Measurements from ENCODE around the gene RNU2-63P.
"Not testable (repeated sequence)": the region's sequence is repeated elsewhere in the genome, so short reads cannot be mapped to it uniquely, and the experiment has no call there.

The RNU2-63P gene

GRCh38 chr2:88027697-88028389, 11.5 kb upstream of the RNU2-63P start:
- no peak for DNase-seq

GRCh38 chr2:88024509-88024908, 8.2 kb upstream of the RNU2-63P start:
- no peak for DNase-seq

DNA sequence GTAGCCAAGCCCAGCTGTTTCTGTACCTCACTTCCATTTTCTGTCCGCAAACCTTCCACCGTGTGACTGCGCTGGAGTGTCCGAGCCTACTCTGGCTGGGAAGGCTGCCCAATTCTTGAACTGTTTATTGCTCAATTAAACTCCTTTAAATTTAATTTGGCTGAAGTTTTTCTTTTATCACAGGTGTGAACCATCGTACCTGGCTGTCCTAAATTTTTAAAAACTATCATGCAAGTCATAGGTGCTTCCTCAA, 6.2 kb upstream of the RNU2-63P start:
- no peak for DNase-seq

- no peak for DNase-seq
Observed at GRCh38 chr2:88019985-88020384, 3.6 kb upstream of the RNU2-63P start.

- DNase-seq = no peak
Observed at GRCh38 chr2:88018909-88019308, 2.6 kb upstream of the RNU2-63P start.

DNA sequence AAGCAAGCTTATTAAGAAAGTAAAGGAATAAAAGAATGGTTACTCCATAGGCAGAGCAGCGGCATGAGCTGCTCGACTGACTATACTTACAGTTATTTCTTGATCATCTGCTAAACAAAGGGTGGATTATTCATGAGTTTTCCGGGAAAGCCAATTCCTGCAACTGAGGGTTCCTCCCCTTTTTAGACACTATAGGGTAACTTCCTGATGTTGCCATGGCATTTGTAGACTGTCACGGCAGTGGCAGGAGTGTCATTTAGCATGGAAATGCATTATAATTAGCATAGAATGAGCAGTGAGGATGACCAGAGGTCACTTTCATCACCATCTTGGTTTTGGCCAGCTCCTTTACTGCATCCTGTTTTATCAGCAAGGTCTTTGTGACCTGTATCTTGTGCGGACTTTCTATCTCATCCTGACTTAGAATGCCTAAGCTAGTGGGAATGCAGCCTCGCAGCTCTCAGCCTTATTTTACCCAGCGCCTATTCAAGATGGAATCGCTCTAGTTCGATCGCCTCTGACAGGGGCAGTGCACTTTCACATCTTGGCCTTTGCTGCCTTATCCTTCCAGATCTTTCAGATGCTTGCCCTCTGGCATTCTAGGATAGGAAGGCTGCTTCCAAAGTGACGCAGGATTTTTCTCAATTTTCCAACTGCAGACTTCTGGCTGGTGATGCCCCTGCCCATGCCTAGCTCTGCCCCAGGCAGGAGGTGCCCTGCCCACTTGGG, 1.9 kb upstream of the RNU2-63P start:
- not testable (repeated sequence) for DNase-seq

- not testable (repeated sequence) for DNase-seq
Observed at GRCh38 chr2:88017780-88018038, 1.4 kb upstream of the RNU2-63P start.

GRCh38 chr2:88016960-88017779, 823 bp upstream of the RNU2-63P start:
- DNase-seq = peak in 2 of 3 experiments; percentile 79 to 86

DNA sequence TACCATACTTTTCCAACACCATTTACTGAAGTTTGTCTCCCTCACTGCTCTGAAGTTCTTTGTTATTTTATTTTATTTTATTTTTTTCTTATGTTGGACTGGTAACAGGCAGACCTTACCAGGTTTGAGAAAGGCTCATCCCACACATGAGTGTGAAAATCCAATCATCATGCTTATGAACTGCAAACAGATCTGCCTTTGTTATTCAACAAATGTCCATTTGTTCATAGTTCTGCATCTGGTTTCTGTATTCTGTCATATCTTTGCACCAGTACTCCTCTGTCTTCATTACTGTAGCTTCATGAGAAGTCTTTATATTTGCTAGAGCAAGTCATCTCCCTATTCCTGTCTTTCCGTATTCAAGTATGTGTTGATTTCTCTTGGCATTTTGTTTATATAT, 5.3 kb downstream of the RNU2-63P start:
- no peak for DNase-seq

DNA sequence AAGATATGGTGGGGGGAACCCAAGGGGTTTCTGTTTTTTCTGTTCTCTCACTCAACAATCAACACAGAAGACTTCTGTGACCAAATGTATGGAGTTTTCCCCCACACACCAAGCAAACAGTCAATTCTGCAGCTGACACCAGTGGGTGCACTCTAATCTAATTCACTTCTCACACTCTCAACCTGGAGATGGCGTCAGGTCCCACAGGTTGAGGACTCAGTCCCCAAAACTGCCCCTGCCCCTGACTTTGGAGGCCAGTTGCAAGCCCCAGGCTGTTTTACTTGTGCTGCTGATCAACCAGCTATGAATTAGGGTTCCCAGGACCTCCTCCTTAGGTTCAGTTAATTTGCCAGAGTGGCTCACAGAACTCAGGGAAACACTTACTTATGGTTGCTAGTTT, 6.2 kb downstream of the RNU2-63P start:
- no peak for DNase-seq

DNA sequence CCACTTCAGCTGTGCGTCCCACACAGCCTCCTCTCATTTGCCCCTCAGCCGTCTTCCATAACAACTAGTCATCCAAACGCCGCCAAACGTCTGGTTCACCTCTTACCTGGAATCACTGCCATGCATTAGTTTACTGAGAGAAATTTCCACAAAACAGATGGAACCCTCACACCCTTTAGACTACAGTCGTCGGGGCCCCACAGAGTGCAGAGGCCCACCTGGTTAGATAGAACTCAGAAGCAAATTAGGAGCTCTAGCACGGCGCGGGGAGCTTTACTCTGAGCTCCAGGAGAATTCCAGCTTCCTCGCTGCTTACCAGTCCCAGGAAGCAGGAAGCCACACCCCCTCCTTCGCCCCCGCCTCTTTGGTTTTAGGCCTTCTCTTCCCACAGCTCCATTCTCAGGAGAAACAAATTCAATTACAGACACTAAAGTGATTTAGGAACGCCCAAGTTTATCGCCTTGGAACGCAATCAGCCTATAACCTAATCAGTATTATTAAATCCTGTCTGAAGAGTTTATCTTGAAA, 9.4 kb downstream of the RNU2-63P start:
- DNase-seq = no peak

GRCh38 chr2:88005776-88006175, 10.6 kb downstream of the RNU2-63P start:
- no peak for DNase-seq

DNA sequence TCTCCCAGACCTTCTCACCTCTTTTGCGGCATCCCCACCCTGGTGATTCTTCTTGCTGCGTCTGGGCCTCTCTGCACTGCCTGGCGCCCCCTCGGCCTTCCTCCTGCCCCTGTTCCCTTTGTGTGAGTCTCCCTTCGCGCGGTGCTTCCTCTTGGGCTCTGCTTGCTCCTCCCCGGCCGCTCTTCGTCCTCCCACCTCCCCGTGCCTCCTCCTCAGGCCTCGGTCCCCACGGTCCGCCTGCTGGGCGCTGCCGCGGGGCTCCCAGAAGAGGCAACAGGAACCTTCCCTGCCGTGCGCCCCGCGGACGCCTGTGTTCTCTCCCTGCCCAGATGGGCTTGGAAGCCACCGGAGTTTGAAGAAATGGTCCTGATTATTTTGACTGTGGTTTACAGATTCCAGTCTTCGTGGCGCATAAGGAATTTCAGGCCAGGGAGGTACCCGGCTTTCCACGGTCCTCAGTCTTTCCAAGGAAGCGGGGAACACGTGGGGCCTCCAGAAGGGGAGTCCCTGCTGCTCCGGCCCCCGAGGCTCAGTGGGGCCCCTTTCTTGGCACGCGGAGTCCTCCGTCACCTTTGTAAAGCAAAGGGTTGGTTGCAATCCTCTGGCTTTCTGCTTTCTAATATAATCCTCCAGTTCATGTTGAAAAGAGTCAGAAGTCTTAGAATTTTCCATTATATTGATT, 13.1 kb downstream of the RNU2-63P start:
- DNase-seq = no peak

DNA sequence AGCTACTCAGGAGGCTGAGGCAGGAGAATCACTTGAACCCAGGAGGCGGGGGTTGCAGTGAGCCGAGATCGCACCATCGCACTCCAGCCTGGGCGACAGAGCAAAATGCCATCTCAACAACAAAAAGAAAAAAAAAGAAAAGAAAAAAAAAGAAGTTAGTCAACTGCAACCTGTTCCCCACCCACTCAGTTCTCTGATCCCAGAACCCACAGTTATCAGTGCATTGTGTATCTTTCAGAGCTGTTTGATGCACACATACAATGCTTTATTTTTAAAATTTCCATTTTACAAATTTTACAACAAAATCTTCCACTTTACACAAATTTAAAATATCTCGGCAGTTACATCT, 14.0 kb downstream of the RNU2-63P start:
- no peak for DNase-seq

GRCh38 chr2:88000474-88000873, 15.9 kb downstream of the RNU2-63P start:
- DNase-seq = not testable (repeated sequence)

- DNase-seq = no peak
Observed at GRCh38 chr2:87996570-87996969, 19.8 kb downstream of the RNU2-63P start.

DNA sequence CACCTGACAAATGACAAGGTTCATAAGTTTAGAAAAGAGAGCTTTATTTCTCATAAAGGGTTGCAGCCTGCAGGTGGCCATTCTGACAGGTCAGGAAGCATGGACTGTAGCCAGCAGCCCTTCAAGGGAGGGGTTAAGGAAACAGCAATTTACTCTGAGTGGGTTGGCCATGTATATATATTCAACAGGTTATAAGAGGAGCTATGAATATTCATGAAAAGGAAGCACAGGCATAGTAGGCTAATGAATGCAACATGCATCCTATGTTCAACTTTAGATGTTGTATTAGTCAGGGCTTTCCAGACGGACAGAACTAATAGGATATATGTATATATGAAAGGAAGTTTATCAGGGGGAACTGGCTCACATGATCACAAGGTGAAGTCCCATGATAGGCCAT, 20.6 kb downstream of the RNU2-63P start:
- no peak for DNase-seq

- DNase-seq = not testable (repeated sequence)
Observed at GRCh38 chr2:87994304-87994850, 22.0 kb downstream of the RNU2-63P start.

- not testable (repeated sequence) for DNase-seq
Observed at GRCh38 chr2:87992569-87992968, 23.8 kb downstream of the RNU2-63P start.

- not testable (repeated sequence) for DNase-seq
Observed at GRCh38 chr2:87987473-87987872, 28.9 kb downstream of the RNU2-63P start.

DNA sequence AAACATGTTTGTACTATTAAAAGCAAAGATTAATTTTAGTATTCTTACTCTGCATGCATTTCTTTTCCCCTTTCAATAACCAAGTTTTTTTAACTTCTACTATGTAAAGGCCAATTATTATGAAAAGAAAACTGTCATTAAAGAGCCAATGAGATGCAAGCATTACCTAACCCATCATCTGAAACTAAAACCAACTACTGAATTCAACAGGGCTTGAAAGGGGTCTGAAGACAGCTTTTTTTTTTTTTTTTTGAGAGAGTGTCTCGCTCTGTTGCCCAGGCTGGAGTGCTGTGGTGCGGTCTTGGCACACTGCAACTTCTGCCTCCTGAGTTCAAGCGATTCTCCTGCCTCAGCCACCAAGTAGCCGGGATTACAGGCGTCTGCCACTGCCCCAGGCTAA, 30.4 kb downstream of the RNU2-63P start:
- DNase-seq = not testable (repeated sequence)

GRCh38 chr2:87981182-87981581, 35.2 kb downstream of the RNU2-63P start:
- not testable (repeated sequence) for DNase-seq

- not testable (repeated sequence) for DNase-seq
Observed at GRCh38 chr2:87972385-87972784, 44.0 kb downstream of the RNU2-63P start.

All from NCI-H1417 (cell line).